Measurements from ENCODE around the gene JADE2. TPM values are rescaled to one million over a fixed set of nuclear protein-coding genes. Genes with fewer than 3 reads are reported as not detected.

The JADE2 gene
- total RNA-seq, 2 donors from 2014 or later: 24.1 to 33.3 TPM

- no peak for DNase-seq
- H3K27ac ChIP-seq: peak overlapping the region; percentile 55
- peaks cover 20% of the 10 kb centered on the region for H3K36me3 ChIP-seq
- H3K4me1 ChIP-seq: peaks cover 3% of the 10 kb centered on the region
- TF ChIP-seq CTCF (IDR thresholded peaks at IDR 0.05): no peak
- H3K4me3 ChIP-seq: no peak overlapping the region
- H3K9me3 ChIP-seq: no peaks in the 10 kb centered on the region
- intact Hi-C loops (cut with DNase I): no loop called here
- no peaks in the 10 kb centered on the region for H3K27me3 ChIP-seq
- no peak overlapping the region for H3K9ac ChIP-seq (ENCODE audit: low read depth in 2 of 2, low read length in 2 of 2)
These were observed 42.3 kb downstream of the JADE2 start for GRCh38 chr5:134567641-134568336.

GRCh38 chr5:134568337-134568700 is 42.8 kb downstream of the JADE2 start:
- H3K9ac ChIP-seq (ENCODE audit: low read depth in 2 of 2, low read length in 2 of 2): no peak overlapping the region
- no peaks in the 10 kb centered on the region for H3K9me3 ChIP-seq
- peak overlapping the region; percentile 55 for H3K27ac ChIP-seq
- intact Hi-C loops (cut with DNase I): no loop called here
- H3K27me3 ChIP-seq: no peaks in the 10 kb centered on the region
- H3K36me3 ChIP-seq: peaks cover 18% of the 10 kb centered on the region
- TF ChIP-seq CTCF (IDR thresholded peaks at IDR 0.05): no peak
- no peak for DNase-seq
- H3K4me1 ChIP-seq: peaks cover 3% of the 10 kb centered on the region
- H3K4me3 ChIP-seq: no peak overlapping the region

GRCh38 chr5:134568761-134569695 is 43.6 kb downstream of the JADE2 start:
- Histone ChIP-seq H3K9ac (ENCODE audit: low read depth in 2 of 2, low read length in 2 of 2) (no peak overlapping the region), H3K9me3 (no peaks in the 10 kb centered on the region), H3K27ac (peak overlapping the region; percentile 55), H3K4me3 (no peak overlapping the region), H3K36me3 (peaks cover 16% of the 10 kb centered on the region), H3K4me1 (peaks cover 3% of the 10 kb centered on the region), H3K27me3 (no peaks in the 10 kb centered on the region)
- intact Hi-C loops (cut with DNase I): no loop called here
- TF ChIP-seq CTCF (IDR thresholded peaks at IDR 0.05): no peak
- peak; percentile 69 for DNase-seq

- Histone ChIP-seq H3K36me3 (peaks cover 22% of the 10 kb centered on the region), H3K27me3 (no peaks in the 10 kb centered on the region), H3K4me1 (peaks cover 3% of the 10 kb centered on the region), H3K9me3 (no peaks in the 10 kb centered on the region), H3K4me3 (no peak overlapping the region), H3K9ac (ENCODE audit: low read depth in 2 of 2, low read length in 2 of 2) (no peak overlapping the region), H3K27ac (no peak overlapping the region)
- intact Hi-C loops (cut with DNase I): loop anchor here (10.0 kb wide), 1 partner anchor 165 kb away; no protein-coding TSS in a partner anchor
- DNase-seq: no peak
- no peak for TF ChIP-seq CTCF (IDR thresholded peaks at IDR 0.05)
These were observed 44.4 kb downstream of the JADE2 start for GRCh38 chr5:134569758-134570364.

GRCh38 chr5:134570365-134570758 is 44.9 kb downstream of the JADE2 start:
- Histone ChIP-seq H3K27ac (no peak overlapping the region), H3K9ac (ENCODE audit: low read depth in 2 of 2, low read length in 2 of 2) (no peak overlapping the region), H3K4me1 (peaks cover 3% of the 10 kb centered on the region), H3K4me3 (no peak overlapping the region), H3K27me3 (no peaks in the 10 kb centered on the region), H3K9me3 (no peaks in the 10 kb centered on the region), H3K36me3 (peaks cover 22% of the 10 kb centered on the region)
- no peak for DNase-seq
- no peak for TF ChIP-seq CTCF (IDR thresholded peaks at IDR 0.05)
- intact Hi-C loops (cut with DNase I): loop anchor here (10.0 kb wide), 1 partner anchor 166 kb away; no protein-coding TSS in a partner anchor
